Motor neuron (in vitro differentiated cells): ENCODE measurements around the gene CLK2. TPM values are rescaled to one million over a fixed set of nuclear protein-coding genes. Genes with fewer than 3 reads are reported as not detected.

Experiments
- ATAC-seq, 8 experiments: fragments of 200-7000 bp; cut with Tn5 transposase; replicated peaks in 6 of 8; 2 replicates each; pipeline ENCODE4 v1.8.0; 2021; ENCODE audit warnings: mild to moderate bottlenecking in 8 of 8, moderate library complexity in 8 of 8
- H3K27ac ChIP-seq, 2 donors: fragments of 250-450 bp; sonication (Bioruptor Pico); 2 replicates each; pipeline ENCODE4 v1.9.0; 2021; ENCODE audit warnings: antibody characterized with exemption in 2 of 2, mild to moderate bottlenecking in 2 of 2, moderate library complexity in 1 of 2
- H3K4me1 ChIP-seq, 2 donors: fragments of 250-450 bp; sonication (Bioruptor Pico); replicated peaks in 1 of 2; 2 replicates each; pipeline ENCODE4 v1.6.1; 2021; ENCODE audit warnings: antibody characterized with exemption in 2 of 2, mild to moderate bottlenecking in 2 of 2, moderate library complexity in 1 of 2
- H3K4me3 ChIP-seq, 5 donors: fragments of 250-450 bp; sonication (Bioruptor Pico); 2 replicates each; pipeline ENCODE4 v1.9.0; 2021; ENCODE audit warnings: antibody characterized with exemption in 5 of 5, mild to moderate bottlenecking in 5 of 5, moderate library complexity in 4 of 5
- WGBS, 10 experiments: fragments of 450-650 bp; shearing (Covaris generic); methylation state at CpG; one replicate each; pipeline ENCODE4 v1.0.0; 2022; 5-methylcytosine and 5-hydroxymethylcytosine counted together
- in situ Hi-C, 9 experiments: fragments of 400-800 bp; cut with MboI; loops; one replicate each; pipeline ENCODE4 v1.15.0; 2021; ENCODE audit warnings: low sequenced_read_pairs in 9 of 9, low pct_unique_long_range_greater_than_20kb in 2 of 9; ENCODE audit not compliant: unreplicated experiment in 9 of 9
- total RNA-seq, 8 experiments: library from RNA; unstranded; fragments of 300-600 nt; gene quantifications; 2 replicates each; pipeline versions ENCODE4 v1.2.3 to v1.2.4, GENCODE V29; 2022

The CLK2 gene
- total RNA-seq, 8 experiments from 2014 or later, result 25.4 to 103 (median 48.0) TPM

GRCh38 chr1:155308493-155309422 is 35.5 kb upstream of the CLK2 start, which contains the start of gene FDPS:
FDPS (plus strand) TSS chr1:155308866; CDS start chr1:155309790, 924 bp downstream.
- WGBS, 10 experiments, result 0 to 7% (median 0%) methylated on average over 1 to 44 of the region's 51 CpGs
- H3K4me1 ChIP-seq, result peaks cover 16 to 21% of the 10 kb centered on the region in 2 donors
- ATAC-seq, result peak; percentile 94 to 98 (median 97)
- peak within 1 kb of the TSS; percentile 66 to 94 (median 75) for H3K4me3 ChIP-seq
- peak within 1 kb of the TSS; percentile 84 to 89 for H3K27ac ChIP-seq
- in situ Hi-C loops, result no loop called here

GRCh38 chr1:155307247-155307740 is 34.0 kb upstream of the CLK2 start:
- Histone ChIP-seq H3K4me3 (no peak overlapping the region), H3K27ac (peak overlapping the region in 1 of 2 donors; percentile 75), H3K4me1 (peaks cover 16 to 21% of the 10 kb centered on the region in 2 donors)
- in situ Hi-C loops, result no loop called here
- 0 to 100% (median 83%) methylated on average over 1 to 6 of the region's 6 CpGs; no CpG with 5 or more reads in 3 of the 10 experiments for WGBS, 10 experiments
- no peak for ATAC-seq

- no peak for ATAC-seq
- peaks cover 16 to 21% of the 10 kb centered on the region in 2 donors for H3K4me1 ChIP-seq
- in situ Hi-C loops, result no loop called here
- 60 to 90% (median 74%) methylated on average over 2 to 6 of the region's 7 CpGs; no CpG with 5 or more reads in 4 of the 10 experiments for WGBS, 10 experiments
- no peak overlapping the region for H3K27ac ChIP-seq
- H3K4me3 ChIP-seq, result no peak overlapping the region
These were observed 32.6 kb upstream of the CLK2 start for GRCh38 chr1:155305881-155306391.

GRCh38 chr1:155304558-155305063 is 31.3 kb upstream of the CLK2 start:
- Histone ChIP-seq H3K4me3 (no peak overlapping the region), H3K27ac (no peak overlapping the region), H3K4me1 (peaks cover 9 to 11% of the 10 kb centered on the region in 2 donors)
- no peak for ATAC-seq
- 53 to 100% (median 89%) methylated on average over 2 to 10 of the region's 11 CpGs for WGBS, 10 experiments
- in situ Hi-C loops, result no loop called here

GRCh38 chr1:155301342-155301841 is 28.1 kb upstream of the CLK2 start, which contains the start of gene PKLR:
PKLR (minus strand) TSS chr1:155301438; CDS start chr1:155301395, 43 bp downstream.
- Histone ChIP-seq H3K4me1 (peaks cover 18 to 21% of the 10 kb centered on the region in 2 donors), H3K27ac (no peak within 1 kb of the TSS), H3K4me3 (no peak within 1 kb of the TSS)
- in situ Hi-C loops, result no loop called here
- 0 to 94% (median 77%) methylated on average over 1 to 5 of the region's 5 CpGs; no CpG with 5 or more reads in 2 of the 10 experiments for WGBS, 10 experiments
- ATAC-seq, result no peak

- in situ Hi-C loops, result no loop called here
- 42 to 100% (median 83%) methylated on average over 2 to 8 of the region's 9 CpGs; no CpG with 5 or more reads in 2 of the 10 experiments for WGBS, 10 experiments
- ATAC-seq, result no peak
- Histone ChIP-seq H3K4me3 (no peak overlapping the region), H3K27ac (no peak overlapping the region), H3K4me1 (peaks cover 18 to 23% of the 10 kb centered on the region in 2 donors)
These were observed 27.4 kb upstream of the CLK2 start for GRCh38 chr1:155300553-155301329.

- 80 to 93% (median 90%) methylated on average over 1 to 8 of the region's 8 CpGs; no CpG with 5 or more reads in 3 of the 10 experiments for WGBS, 10 experiments
- no peak overlapping the region for H3K27ac ChIP-seq
- H3K4me1 ChIP-seq, result peaks cover 18 to 23% of the 10 kb centered on the region in 2 donors
- no peak overlapping the region for H3K4me3 ChIP-seq
- in situ Hi-C loops, result no loop called here
- no peak for ATAC-seq
These were observed 26.7 kb upstream of the CLK2 start for GRCh38 chr1:155300024-155300423.

GRCh38 chr1:155297384-155297783 is 24.1 kb upstream of the CLK2 start:
- Histone ChIP-seq H3K27ac (peak overlapping the region; percentile 62 to 73), H3K4me1 (peaks cover 18 to 23% of the 10 kb centered on the region in 2 donors), H3K4me3 (no peak overlapping the region)
- peak in 5 of 8 experiments; percentile 66 to 90 (median 87) for ATAC-seq
- in situ Hi-C loops, result no loop called here
- 0 to 82% (median 61%) methylated on average over 1 to 7 of the region's 7 CpGs for WGBS, 10 experiments

GRCh38 chr1:155296661-155297060 is 23.4 kb upstream of the CLK2 start:
- H3K4me1 ChIP-seq, result peaks cover 18 to 23% of the 10 kb centered on the region in 2 donors
- no peak for ATAC-seq
- 86 to 100% (median 97%) methylated on average over 1 to 3 of the region's 3 CpGs; no CpG with 5 or more reads in 4 of the 10 experiments for WGBS, 10 experiments
- no peak overlapping the region for H3K4me3 ChIP-seq
- in situ Hi-C loops, result no loop called here
- peak overlapping the region; percentile 62 to 73 for H3K27ac ChIP-seq

GRCh38 chr1:155295942-155296267 is 22.6 kb upstream of the CLK2 start:
- no peak for ATAC-seq
- Histone ChIP-seq H3K4me3 (no peak overlapping the region), H3K27ac (no peak overlapping the region), H3K4me1 (peaks cover 18 to 23% of the 10 kb centered on the region in 2 donors)
- WGBS, 10 experiments, result 50 to 100% (median 90%) methylated on average over 1 to 6 of the region's 7 CpGs; no CpG with 5 or more reads in 3 of the 10 experiments
- in situ Hi-C loops, result no loop called here

GRCh38 chr1:155295183-155295941 is 22.1 kb upstream of the CLK2 start:
- peak in 5 of 8 experiments; percentile 9 to 71 (median 59) for ATAC-seq
- WGBS, 10 experiments, result 8 to 28% (median 18%) methylated on average over 8 to 16 of the region's 47 CpGs; no CpG with 5 or more reads in 6 of the 10 experiments
- in situ Hi-C loops, result no loop called here
- H3K4me1 ChIP-seq, result peaks cover 18 to 23% of the 10 kb centered on the region in 2 donors
- no peak overlapping the region for H3K27ac ChIP-seq
- H3K4me3 ChIP-seq, result no peak overlapping the region
